Panc1 (cell line): ENCODE measurements around the gene BTG1. TPM values are rescaled to one million over a fixed set of nuclear protein-coding genes. Genes with fewer than 3 reads are reported as not detected.

Source experiments
- ATAC-seq: fragments of 200-7000 bp; cut with Tn5 transposase; 2 replicates; pipeline ENCODE4 v1.9.1; 2020; ENCODE audit warnings: mild to moderate bottlenecking, moderate library complexity
- BruUV-seq: library from RNA; stranded (reverse); fragments of 400-500 nt; replicated peaks from 2 replicates; lab custom pipeline; 2021; lab: Mats Ljungman, UMichigan
- CTCF ChIA-PET: fragments of 300-600 bp; sonication (Branson Sonifier 250); formaldehyde crosslinking; loops from one replicate; lab custom pipeline; 2022; ENCODE audit warnings: antibody characterized with exemption; lab: Charles Lee
- POLR2A ChIA-PET: fragments of 300-600 bp; sonication (Branson Sonifier 250); formaldehyde crosslinking; loops from one replicate; lab custom pipeline; 2022; ENCODE audit warnings: antibody characterized with exemption; lab: Charles Lee
- DNase-seq: peaks from one replicate; pipeline ENCODE4 v3.0.0-alpha.2; 2010; ENCODE audit warnings: low read depth, low spot score
- H3K27ac ChIP-seq: 2 replicates; pipeline ENCODE4 v1.5.1; 2011; ENCODE audit warnings: mild to moderate bottlenecking, low read length, inconsistent platforms
- H3K27me3 ChIP-seq: fragments of 200-500 bp; sonication (Bioruptor generic); 2 replicates; pipeline ENCODE4 v1.6.0; 2014; ENCODE audit warnings: low read length, inconsistent platforms; ENCODE audit not compliant: control insufficient read depth, insufficient read depth
- H3K36me3 ChIP-seq: fragments of 200-500 bp; sonication (Bioruptor generic); 2 replicates; pipeline ENCODE4 v1.5.1; 2014; ENCODE audit warnings: inconsistent platforms, mild to moderate bottlenecking, low read length, moderate library complexity; ENCODE audit not compliant: control insufficient read depth, insufficient read depth
- H3K4me1 ChIP-seq: 2 replicates; pipeline ENCODE4 v1.5.1; 2011; ENCODE audit warnings: inconsistent platforms, mild to moderate bottlenecking, low read length, moderate library complexity; ENCODE audit not compliant: control insufficient read depth, insufficient read depth
- H3K4me3 ChIP-seq, 2 experiments: 2 replicates each; pipeline ENCODE4 v1.5.1; 2011 to 2012; ENCODE audit warnings: low read depth in 2 of 2, low read length in 2 of 2, mild to moderate bottlenecking in 2 of 2, inconsistent platforms in 1 of 2, moderate library complexity in 1 of 2
- H3K9me3 ChIP-seq: fragments of 200-500 bp; sonication (Bioruptor generic); 2 replicates; pipeline ENCODE4 v1.5.1; 2014; ENCODE audit warnings: low read depth, mild to moderate bottlenecking, inconsistent platforms, low read length, moderate library complexity; ENCODE audit not compliant: control insufficient read depth, insufficient read depth
- POLR2AphosphoS5 ChIP-seq: IDR thresholded peaks from 2 replicates; pipeline ENCODE4 v1.6.1; 2012; ENCODE audit warnings: mild to moderate bottlenecking, low read depth, low read length, moderate library complexity
- SIN3A ChIP-seq: IDR thresholded peaks from 2 replicates; pipeline ENCODE4 v1.6.1; 2012; ENCODE audit warnings: low read depth, mild to moderate bottlenecking, low read length, moderate library complexity, borderline replicate concordance; ENCODE audit not compliant: insufficient read depth
- TCF7L2 ChIP-seq: IDR thresholded peaks from 2 replicates; pipeline ENCODE4 v1.6.1; 2011; ENCODE audit warnings: mild to moderate bottlenecking, low read depth, low read length, inconsistent platforms
- in situ Hi-C: cut with HindIII; loops from 2 replicates; pipeline ENCODE4 v1.10.0; 2016; ENCODE audit warnings: low sequenced_read_pairs, low pct_unique_long_range_greater_than_20kb
- intact Hi-C: fragments of 100-400 bp; cut with micrococcal nuclease; formaldehyde crosslinking; loops from one replicate; pipeline ENCODE4 v1.10.0; 2022; ENCODE audit not compliant: unreplicated experiment
- total RNA-seq: library from RNA; stranded (reverse); gene quantifications from one replicate; pipeline ENCODE4 v1.2.1, GENCODE V29; 2021; ENCODE audit not compliant: unreplicated experiment
- TF ChIP-seq, protein P1 (sequence below), 2 experiments: IDR thresholded peaks; 2 replicates each; pipeline ENCODE4 v1.6.1; 2011 to 2012; ENCODE audit warnings: low read depth in 2 of 2, control low read depth in 1 of 2, low read length in 1 of 2, mild to moderate bottlenecking in 1 of 2, moderate library complexity in 1 of 2; ENCODE audit not compliant: insufficient read depth in 1 of 2
- TF ChIP-seq, protein P2 (sequence below): fragments of 450-650 bp; IDR thresholded peaks from 2 replicates; pipeline ENCODE4 v1.5.1; 2017; ENCODE audit warnings: mild to moderate bottlenecking

Gene BTG1
- total RNA-seq, 1 experiment from 2014 or later, result 50.0 TPM

DNA sequence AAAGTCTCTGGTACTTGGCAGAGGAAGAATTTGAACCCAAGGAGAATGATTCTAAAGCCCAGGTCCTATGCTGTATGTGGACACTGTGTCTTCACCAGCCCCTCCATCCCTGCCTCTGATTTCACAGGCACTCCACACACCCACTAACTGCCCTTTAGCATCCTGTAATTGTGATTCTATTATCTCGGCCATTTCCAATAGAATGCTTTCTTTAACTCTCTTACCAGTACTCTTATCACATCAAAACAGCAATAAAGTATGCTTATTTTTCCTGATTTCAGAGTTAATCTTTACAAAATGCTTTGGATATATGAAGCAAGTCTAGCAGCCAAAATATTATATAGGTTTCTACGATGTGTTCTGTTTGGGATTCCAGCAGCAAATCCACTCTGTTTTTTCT is 37.9 kb upstream of the BTG1 start:
- no TSS peak for BruUV-seq
- POLR2A ChIA-PET, result no interaction called here
- no peak for ATAC-seq
- Histone ChIP-seq H3K27me3 (no peaks in the 10 kb centered on the region; the same call in 1 of the 2 replicates), H3K36me3 (no peaks in the 10 kb centered on the region), H3K4me1 (no peaks in the 10 kb centered on the region), H3K9me3 (no peaks in the 10 kb centered on the region), H3K4me3 (no peak overlapping the region), H3K27ac (no peak overlapping the region)
- CTCF ChIA-PET, result no interaction called here
- intact Hi-C loops (no loop called here), in situ Hi-C loops (no loop called here)
- TF ChIP-seq POLR2AphosphoS5 (no peak), TCF7L2 (no peak), SIN3A (no peak)
- TF ChIP-seq, protein P1, sequence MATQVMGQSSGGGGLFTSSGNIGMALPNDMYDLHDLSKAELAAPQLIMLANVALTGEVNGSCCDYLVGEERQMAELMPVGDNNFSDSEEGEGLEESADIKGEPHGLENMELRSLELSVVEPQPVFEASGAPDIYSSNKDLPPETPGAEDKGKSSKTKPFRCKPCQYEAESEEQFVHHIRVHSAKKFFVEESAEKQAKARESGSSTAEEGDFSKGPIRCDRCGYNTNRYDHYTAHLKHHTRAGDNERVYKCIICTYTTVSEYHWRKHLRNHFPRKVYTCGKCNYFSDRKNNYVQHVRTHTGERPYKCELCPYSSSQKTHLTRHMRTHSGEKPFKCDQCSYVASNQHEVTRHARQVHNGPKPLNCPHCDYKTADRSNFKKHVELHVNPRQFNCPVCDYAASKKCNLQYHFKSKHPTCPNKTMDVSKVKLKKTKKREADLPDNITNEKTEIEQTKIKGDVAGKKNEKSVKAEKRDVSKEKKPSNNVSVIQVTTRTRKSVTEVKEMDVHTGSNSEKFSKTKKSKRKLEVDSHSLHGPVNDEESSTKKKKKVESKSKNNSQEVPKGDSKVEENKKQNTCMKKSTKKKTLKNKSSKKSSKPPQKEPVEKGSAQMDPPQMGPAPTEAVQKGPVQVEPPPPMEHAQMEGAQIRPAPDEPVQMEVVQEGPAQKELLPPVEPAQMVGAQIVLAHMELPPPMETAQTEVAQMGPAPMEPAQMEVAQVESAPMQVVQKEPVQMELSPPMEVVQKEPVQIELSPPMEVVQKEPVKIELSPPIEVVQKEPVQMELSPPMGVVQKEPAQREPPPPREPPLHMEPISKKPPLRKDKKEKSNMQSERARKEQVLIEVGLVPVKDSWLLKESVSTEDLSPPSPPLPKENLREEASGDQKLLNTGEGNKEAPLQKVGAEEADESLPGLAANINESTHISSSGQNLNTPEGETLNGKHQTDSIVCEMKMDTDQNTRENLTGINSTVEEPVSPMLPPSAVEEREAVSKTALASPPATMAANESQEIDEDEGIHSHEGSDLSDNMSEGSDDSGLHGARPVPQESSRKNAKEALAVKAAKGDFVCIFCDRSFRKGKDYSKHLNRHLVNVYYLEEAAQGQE (IDR thresholded peaks at IDR 0.05; ENCODE audit: insufficient read depth in 1 of 2, low read depth in 2 of 2, low read length in 1 of 2), result no peak
- TF ChIP-seq, protein P2, sequence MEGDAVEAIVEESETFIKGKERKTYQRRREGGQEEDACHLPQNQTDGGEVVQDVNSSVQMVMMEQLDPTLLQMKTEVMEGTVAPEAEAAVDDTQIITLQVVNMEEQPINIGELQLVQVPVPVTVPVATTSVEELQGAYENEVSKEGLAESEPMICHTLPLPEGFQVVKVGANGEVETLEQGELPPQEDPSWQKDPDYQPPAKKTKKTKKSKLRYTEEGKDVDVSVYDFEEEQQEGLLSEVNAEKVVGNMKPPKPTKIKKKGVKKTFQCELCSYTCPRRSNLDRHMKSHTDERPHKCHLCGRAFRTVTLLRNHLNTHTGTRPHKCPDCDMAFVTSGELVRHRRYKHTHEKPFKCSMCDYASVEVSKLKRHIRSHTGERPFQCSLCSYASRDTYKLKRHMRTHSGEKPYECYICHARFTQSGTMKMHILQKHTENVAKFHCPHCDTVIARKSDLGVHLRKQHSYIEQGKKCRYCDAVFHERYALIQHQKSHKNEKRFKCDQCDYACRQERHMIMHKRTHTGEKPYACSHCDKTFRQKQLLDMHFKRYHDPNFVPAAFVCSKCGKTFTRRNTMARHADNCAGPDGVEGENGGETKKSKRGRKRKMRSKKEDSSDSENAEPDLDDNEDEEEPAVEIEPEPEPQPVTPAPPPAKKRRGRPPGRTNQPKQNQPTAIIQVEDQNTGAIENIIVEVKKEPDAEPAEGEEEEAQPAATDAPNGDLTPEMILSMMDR, result no peak
- DNase-seq, result no peak

DNA sequence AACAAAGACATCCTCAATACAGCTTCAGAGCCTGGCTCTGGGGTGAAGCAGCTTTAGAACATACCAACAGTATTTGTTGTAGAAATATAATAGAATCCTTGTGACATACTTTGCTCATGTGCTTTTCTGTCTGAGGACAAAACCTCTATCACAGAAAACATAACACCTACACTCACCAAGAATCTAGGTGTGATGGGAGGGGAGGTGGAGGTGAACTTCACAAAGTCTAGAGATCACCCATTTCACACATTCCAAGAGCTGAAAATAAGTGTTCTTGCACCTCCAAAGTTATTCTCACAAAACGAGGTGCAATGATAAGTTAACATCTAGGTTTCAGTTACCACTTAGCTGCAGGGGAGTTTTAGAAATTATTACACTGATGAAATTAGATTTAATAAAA is 32.7 kb upstream of the BTG1 start:
- ChIA-PET POLR2A (no interaction called here), CTCF (no interaction called here)
- Histone ChIP-seq H3K4me3 (no peak overlapping the region), H3K27ac (no peak overlapping the region), H3K4me1 (no peaks in the 10 kb centered on the region), H3K36me3 (no peaks in the 10 kb centered on the region), H3K27me3 (no peaks in the 10 kb centered on the region; the same call in 1 of the 2 replicates), H3K9me3 (no peaks in the 10 kb centered on the region)
- no TSS peak for BruUV-seq
- in situ Hi-C loops, result no loop called here
- TF ChIP-seq SIN3A, result no peak
- TF ChIP-seq TCF7L2, result no peak
- TF ChIP-seq, protein P1 (IDR thresholded peaks at IDR 0.05; ENCODE audit: insufficient read depth in 1 of 2, low read depth in 2 of 2, low read length in 1 of 2), result no peak
- TF ChIP-seq, protein P2, result no peak
- TF ChIP-seq POLR2AphosphoS5, result no peak
- ATAC-seq (no peak), DNase-seq (no peak)
- intact Hi-C loops, result no loop called here
